KOPT-K1 (cell line): ENCODE data around the gene TMEM271.
"Not testable (repeated sequence)": the region's sequence is repeated elsewhere in the genome, so short reads cannot be mapped to it uniquely, and the experiment has no call there.

Source experiments
- H3K27ac ChIP-seq: fragments of 200-600 bp; sonication (generic); 2 replicates; pipeline ENCODE4 v1.5.1; 2016; ENCODE audit warnings: antibody characterized with exemption, mild to moderate bottlenecking, low read depth, low read length; ENCODE audit not compliant: poor library complexity, severe bottlenecking
- H3K36me3 ChIP-seq: fragments of 200-600 bp; sonication (generic); 2 replicates; pipeline ENCODE4 v1.5.1; 2017; ENCODE audit warnings: antibody characterized with exemption, mild to moderate bottlenecking, low read length, moderate library complexity; ENCODE audit not compliant: insufficient read depth
- H3K9me3 ChIP-seq: fragments of 200-600 bp; sonication (generic); 2 replicates; pipeline ENCODE4 v1.5.1; 2017; ENCODE audit warnings: antibody characterized with exemption, low read length, mild to moderate bottlenecking; ENCODE audit not compliant: insufficient read depth, poor library complexity, severe bottlenecking

The TMEM271 gene

DNA sequence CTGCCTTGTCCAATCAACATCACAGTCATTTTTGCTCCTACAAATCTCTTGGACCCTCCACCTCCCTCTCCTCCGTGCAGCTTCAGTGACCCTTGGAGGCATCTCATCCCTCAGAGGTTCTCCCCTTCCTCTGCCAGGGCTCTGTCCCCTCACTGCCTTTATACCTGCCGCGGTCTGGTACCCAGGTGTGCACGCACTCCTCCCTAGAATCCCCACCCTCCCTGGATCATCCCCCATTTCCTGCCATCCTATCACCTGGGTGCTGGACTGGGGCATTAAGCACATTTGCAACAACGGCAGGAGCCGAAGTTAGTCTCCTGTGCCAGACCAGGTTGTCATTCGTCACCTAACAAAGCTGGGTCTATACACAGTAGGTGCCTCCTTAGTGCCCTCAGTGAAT is 10.1 kb downstream of the TMEM271 start:
- H3K27ac ChIP-seq = no peak overlapping the region
- no peaks in the 10 kb centered on the region for H3K36me3 ChIP-seq
- H3K9me3 ChIP-seq = peaks cover 20% of the 10 kb centered on the region

DNA sequence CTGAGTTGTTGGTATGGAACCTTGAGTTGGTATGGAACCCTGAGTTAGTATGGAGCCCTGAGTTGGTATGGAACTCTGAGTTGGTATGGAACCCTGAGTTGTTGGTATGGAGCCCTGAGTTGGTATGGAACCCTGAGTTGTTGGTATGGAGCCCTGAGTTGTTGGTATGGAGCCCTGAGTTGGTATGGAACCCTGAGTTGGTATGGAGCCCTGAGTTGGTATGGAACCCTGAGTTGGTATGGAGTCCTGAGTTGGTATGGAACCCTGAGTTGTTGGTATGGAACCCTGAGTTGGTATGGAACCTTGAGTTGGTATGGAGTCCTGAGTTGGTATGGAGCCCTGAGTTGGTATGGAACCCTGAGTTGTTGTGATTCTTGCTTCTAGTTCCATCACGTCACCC is 10.5 kb downstream of the TMEM271 start:
- H3K27ac ChIP-seq, H3K36me3 ChIP-seq: not testable (repeated sequence)
- H3K9me3 ChIP-seq = peaks cover 20% of the 10 kb centered on the region

DNA sequence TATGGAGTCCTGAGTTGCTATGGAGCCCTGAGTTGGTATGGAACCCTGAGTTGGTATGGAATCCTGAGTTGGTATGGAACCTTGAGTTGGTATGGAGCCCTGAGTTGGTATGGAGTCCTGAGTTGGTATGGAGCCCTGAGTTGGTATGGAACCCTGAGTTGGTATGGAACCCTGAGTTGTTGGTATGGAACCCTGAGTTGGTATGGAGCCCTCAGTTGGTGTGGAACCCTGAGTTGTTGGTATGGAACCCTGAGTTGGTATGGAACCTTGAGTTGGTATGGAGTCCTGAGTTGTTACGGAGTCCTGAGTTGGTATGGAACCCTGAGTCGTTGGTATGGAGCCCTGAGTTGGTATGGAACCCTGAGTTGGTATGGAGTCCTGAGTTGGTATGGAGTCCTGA is 13.6 kb downstream of the TMEM271 start:
- not testable (repeated sequence) for H3K27ac ChIP-seq, H3K36me3 ChIP-seq
- peaks cover 23% of the 10 kb centered on the region for H3K9me3 ChIP-seq

DNA sequence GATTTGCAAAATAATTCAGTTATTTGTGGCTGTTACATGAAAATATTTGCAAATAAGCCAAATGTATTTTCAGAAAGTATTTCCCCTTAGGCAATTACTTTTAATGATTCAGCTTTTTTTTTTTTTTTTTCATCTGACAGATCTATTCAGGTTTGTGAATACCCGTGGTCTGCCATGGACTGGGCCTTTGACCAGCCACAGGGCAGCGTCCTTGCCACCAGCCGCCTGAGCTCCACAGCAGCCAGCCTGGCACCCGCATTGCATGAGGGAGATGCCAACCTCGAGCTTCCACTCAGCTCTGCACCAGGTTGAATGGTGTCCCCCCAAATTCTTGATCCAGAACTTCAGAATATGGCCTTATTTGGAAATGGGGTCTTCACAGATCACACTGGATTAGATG is 14.7 kb downstream of the TMEM271 start:
- no peak overlapping the region for H3K27ac ChIP-seq
- H3K36me3 ChIP-seq = no peaks in the 10 kb centered on the region
- H3K9me3 ChIP-seq = peaks cover 31% of the 10 kb centered on the region

DNA sequence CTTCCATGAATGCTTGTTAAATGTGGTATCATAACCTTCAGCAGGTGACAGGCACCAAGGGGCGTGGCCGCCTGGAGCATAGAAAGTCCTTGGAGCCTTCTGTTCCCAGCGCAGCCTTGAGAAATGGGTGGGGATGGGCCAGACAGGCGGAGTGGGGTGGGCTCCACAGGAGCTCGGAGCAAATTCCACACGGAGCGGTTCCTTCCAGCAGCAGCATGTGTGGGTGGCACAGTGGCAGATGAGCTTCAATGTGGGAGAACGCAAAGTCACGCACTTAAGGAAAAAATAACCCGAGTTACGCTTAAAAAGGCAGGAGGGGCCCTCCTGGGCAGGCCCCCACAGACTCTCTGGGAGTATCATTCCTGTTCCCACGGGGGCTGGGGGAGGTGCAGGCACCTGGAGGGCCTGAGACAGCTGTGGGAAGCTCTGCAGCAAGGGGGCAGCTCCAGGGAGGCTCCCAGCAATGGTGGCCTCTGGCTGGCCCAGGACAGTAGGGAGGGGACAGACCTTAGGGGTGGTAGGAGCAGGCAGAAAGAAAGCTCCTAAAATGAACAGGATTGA is 15.3 kb downstream of the TMEM271 start:
- Histone ChIP-seq H3K9me3 (peaks cover 33% of the 10 kb centered on the region), H3K36me3 (no peaks in the 10 kb centered on the region), H3K27ac (no peak overlapping the region)

DNA sequence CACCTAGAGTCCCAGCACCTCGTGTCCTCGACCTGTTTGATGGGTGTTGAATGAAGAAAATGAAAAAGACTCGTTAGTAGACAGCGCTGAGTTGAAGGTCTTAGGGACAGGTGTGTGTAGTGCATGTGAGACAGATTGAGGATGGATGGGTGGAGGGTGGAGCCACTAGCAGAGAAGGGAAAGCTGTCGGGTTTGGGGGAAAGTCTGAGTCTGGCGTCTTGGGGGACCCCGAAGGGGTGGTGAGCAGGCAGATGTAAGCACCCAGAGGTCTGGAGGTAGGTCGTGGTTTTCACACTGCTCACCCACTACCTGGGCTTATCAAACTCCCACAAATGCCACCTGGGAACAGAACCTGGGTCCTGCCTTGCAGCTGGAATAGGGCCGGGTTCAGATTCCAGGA is 16.0 kb downstream of the TMEM271 start:
- Histone ChIP-seq H3K9me3 (peaks cover 37% of the 10 kb centered on the region), H3K36me3 (no peaks in the 10 kb centered on the region)

DNA sequence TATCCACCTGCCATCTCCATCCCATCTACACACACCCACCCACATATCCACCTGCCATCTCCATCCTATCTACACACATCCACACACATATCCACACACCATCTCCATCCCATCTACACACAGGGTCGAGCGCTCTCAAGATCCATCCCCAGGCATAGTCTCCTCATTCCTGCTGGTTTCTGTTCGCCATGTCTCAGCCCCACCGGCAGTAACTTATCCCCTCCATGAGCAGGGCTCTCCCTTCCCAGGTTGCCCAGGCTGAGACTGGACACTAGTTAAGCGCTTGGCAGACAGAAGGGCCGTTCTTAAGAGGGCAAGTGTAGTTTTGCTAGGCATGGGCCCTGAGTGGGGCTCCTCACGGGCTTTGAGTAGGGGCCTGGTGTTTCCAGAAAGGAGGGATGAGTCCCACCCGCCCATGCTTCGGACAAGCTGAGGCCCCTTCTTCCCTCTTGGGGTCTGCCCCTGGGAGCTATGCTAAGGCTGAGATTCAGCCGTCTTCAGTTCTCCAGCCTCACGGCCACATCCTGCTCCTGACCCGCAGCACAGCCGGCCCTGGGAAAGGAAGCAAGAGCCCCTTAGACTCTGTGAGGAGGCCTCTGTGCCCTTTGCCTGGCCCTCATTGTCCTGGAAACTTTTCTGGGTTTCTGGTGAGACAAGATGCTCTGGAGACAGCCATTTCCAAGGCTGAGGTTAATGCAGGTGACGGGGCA is 20.4 kb downstream of the TMEM271 start:
- Histone ChIP-seq H3K9me3 (peaks cover 38% of the 10 kb centered on the region), H3K36me3 (no peaks in the 10 kb centered on the region), H3K27ac (no peak overlapping the region)

More for the DNA sequence above, 16.0 kb downstream of the TMEM271 start:
- H3K27ac ChIP-seq = no peak overlapping the region

DNA sequence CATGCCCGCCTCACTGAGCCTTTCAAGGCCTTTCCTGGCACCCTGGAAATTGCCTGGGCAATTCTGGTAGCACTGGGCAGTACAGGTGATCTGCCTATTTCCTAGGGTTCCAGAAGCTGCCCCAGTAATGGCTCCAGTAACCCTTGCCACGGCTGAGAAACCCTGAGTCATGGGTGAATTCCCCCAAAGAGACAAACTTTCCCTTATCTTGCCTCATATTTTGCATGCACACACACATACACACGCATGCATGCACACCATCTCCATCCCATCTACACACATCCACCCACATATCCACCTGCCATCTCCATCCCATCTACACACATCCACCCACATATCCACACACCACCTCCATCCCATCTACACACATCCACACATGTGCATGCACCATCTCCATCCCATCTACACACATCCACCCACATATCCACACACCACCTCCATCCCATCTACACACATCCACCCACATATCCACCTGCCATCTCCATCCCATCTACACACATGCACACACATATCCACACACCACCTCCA is 21.2 kb downstream of the TMEM271 start:
- H3K27ac ChIP-seq, H3K36me3 ChIP-seq: not testable (repeated sequence)
- peaks cover 38% of the 10 kb centered on the region for H3K9me3 ChIP-seq

DNA sequence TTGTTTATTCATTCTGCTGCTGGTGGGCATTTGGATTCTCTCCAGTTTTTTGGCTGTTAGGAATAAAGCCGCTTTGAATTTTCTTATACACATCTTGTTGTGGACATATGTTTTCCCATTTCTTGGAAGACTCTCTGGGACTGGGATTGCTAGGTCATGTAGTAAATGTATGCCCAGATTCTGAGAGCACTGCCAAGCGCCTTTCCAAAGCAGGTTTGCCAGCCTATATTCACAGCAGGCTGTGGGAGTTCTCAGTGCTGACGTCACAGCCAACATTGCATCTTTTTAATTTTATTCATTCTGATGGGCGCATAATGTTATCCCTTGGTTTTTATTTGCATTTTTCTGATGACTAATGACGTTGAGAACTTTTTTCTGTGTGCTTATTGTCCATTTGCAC is 24.1 kb downstream of the TMEM271 start:
- H3K9me3 ChIP-seq = peaks cover 31% of the 10 kb centered on the region
- no peaks in the 10 kb centered on the region for H3K36me3 ChIP-seq
- H3K27ac ChIP-seq = no peak overlapping the region

DNA sequence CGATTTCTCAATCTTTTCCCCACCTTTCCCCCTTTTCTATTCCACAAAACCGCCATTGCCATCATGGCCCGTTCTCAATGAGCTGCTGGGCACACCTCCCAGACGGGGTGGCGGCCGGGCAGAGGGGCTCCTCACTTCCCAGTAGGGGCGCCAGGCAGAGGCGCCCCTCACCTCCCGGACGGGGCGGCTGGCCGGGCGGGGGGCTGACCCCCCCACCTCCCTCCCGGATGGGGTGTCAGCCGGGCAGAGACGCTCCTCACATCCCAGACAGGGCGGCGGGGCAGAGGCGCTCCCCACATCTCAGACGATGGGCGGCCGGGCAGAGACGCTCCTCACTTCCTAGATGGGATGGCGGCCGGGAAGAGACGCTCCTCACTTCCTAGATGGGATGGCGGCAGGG is 25.8 kb downstream of the TMEM271 start:
- H3K36me3 ChIP-seq, H3K27ac ChIP-seq: not testable (repeated sequence)
- peaks cover 28% of the 10 kb centered on the region for H3K9me3 ChIP-seq

DNA sequence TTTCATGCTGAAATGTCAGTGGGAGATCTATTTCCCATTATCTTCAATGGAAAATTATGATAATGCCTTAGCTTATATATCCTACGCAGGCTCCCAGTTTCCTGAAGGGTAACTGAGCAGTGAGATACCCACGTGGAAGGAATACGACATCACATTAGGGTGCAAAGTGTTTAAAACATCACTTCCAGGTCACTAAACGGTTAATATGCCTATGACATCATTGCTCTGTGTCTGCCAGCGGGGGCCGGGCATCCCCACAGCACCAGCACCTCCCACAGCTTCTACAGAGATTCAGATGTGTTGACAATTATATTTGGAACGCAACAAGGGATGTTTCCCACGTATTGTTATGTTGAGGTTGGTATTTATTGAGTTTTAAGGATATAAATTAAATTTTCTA is 27.1 kb downstream of the TMEM271 start:
- Histone ChIP-seq H3K36me3 (no peaks in the 10 kb centered on the region), H3K27ac (no peak overlapping the region), H3K9me3 (peaks cover 29% of the 10 kb centered on the region)

DNA sequence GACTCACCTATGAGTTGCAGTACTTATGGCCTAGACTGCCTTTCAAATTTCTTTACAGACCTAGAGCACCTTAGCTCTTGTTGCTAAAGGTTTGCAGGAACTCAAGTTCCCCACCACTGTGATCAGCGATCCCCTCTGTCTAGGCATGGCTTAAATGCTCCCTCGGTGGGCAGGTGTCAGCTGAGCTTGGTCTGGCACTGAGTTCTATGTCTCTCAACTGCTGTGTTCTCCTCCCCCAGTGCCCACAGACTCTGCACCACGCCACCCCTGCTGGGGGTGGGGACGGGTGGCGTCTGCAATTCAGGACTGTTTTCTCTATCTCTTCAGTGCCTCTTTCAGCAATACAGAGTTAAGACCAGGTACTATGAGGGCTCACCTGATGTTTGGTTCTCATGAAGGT is 30.5 kb downstream of the TMEM271 start:
- Histone ChIP-seq H3K36me3 (no peaks in the 10 kb centered on the region), H3K27ac (no peak overlapping the region), H3K9me3 (peaks cover 24% of the 10 kb centered on the region)

DNA sequence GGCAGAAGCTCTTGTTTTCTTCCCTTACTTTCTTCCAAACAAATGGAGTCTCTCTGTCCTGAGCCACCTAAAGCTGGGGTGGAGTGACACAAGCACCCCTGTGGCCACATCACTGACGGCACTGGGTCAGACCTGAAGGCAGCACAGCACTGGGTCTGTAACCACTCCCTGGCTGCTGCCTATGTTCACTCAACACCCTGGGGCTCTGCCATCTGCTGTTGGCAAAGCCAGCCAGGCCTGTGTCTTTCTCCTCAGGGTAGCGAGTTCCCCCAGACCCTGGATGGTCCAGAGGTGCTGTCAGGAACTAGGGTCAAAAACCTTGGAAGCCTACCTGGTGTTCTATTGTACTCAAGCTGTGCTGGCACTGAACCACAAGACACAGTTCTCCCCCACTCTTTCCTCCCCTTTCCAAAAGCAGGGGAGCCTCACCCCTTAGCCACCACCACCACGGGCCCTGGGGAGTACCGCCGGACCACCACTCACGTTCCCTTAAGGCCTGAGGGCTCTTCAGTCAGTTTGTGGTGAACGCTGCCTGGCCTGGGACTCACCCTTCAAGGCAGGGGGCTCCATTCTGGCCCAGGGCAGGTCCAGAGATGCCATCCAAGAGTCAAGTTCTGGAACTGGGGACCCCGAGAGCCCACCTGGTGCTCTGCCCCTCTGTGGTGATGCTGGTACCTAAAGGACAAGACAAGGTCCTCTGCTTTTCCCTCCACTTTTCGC is 31.5 kb downstream of the TMEM271 start:
- H3K36me3 ChIP-seq = no peaks in the 10 kb centered on the region
- H3K9me3 ChIP-seq = peaks cover 24% of the 10 kb centered on the region
- no peak overlapping the region for H3K27ac ChIP-seq

DNA sequence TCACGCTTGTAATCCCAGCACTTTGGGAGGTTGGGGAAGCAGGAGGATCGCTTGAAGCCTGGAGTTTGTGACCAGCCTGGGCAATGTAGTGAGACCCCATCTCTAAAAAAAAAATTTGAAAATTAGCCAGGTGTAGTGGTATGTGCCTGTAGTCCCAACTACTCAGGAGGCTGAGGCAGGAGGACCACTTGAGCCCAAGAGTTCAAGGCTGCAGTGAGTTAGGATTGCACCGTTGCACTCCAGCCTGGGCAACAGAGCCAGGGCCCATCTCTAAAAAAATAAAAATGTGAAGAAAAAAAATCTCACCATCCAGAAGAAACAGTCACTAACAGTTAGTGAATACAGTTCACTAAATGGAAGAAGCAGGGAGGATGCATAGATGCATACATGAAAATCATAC is 34.8 kb downstream of the TMEM271 start:
- no peak overlapping the region for H3K27ac ChIP-seq
- peaks cover 15% of the 10 kb centered on the region for H3K9me3 ChIP-seq
- peaks cover 28% of the 10 kb centered on the region for H3K36me3 ChIP-seq

DNA sequence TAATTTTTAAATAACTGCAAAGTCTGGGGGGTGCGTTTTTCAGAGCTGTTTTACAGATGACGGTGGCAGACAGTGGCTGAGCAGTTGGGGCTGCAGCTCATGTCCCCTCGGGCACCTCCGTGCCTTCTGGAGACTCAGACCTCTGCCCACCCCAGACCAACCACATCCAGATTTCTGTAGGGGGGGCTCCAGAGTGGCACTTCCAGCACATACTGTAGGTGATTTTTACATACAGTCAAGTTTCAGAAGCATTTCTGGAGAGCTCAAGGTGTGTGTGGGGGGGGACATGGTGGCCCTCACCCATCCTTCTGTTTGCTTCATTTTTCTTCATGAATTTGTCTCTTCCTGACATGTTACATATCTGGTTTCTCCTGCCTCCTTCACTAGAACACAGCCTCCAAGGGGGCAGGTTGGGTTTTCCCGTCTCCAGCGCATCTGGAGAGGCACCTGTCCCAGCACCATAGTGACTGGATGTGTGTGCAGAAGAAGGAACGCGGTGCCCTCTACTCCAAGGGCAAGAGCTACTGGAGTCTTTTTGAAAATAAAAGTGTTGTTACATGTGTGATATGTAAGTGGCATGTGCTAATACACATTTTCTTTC is 37.5 kb downstream of the TMEM271 start:
- Histone ChIP-seq H3K9me3 (no peaks in the 10 kb centered on the region), H3K27ac (no peak overlapping the region), H3K36me3 (peaks cover 54% of the 10 kb centered on the region)
